Lower lobe of right lung (tissue), 2 donors: ENCODE measurements around the gene PSD4. TPM values are rescaled to one million over a fixed set of nuclear protein-coding genes. Genes with fewer than 3 reads are reported as not detected.

Experiments
- ATAC-seq, 2 donors: fragments of 200-7000 bp; cut with Tn5 transposase; one replicate each; pipeline ENCODE4 v1.9.1; 2020 to 2022; ENCODE audit warnings: mild to moderate bottlenecking in 2 of 2, moderate library complexity in 2 of 2
- DNase-seq: peaks from one replicate; pipeline ENCODE4 v3.0.0-alpha.2; 2020
- H3K27ac ChIP-seq: fragments of 200-600 bp; one replicate; pipeline ENCODE4 v1.8.0; 2022
- H3K27me3 ChIP-seq: fragments of 200-600 bp; one replicate; pipeline ENCODE4 v1.8.0; 2022; ENCODE audit warnings: low read depth
- H3K36me3 ChIP-seq: fragments of 200-600 bp; one replicate; pipeline ENCODE4 v1.8.0; 2022; ENCODE audit warnings: mild to moderate bottlenecking
- H3K4me1 ChIP-seq: fragments of 200-600 bp; one replicate; pipeline ENCODE4 v1.8.0; 2022
- H3K4me3 ChIP-seq: fragments of 200-600 bp; one replicate; pipeline ENCODE4 v1.8.0; 2022; ENCODE audit warnings: mild to moderate bottlenecking
- H3K9me3 ChIP-seq: fragments of 200-600 bp; one replicate; pipeline ENCODE4 v1.8.0; 2022
- intact Hi-C: fragments of 100-400 bp; cut with DNase I; formaldehyde crosslinking; loops from one replicate; pipeline ENCODE4 v1.11.0; 2022
- total RNA-seq: library from RNA; stranded (reverse); fragmentation: NEBNext Ultra II Directional; extraction: Animal tissue kit (Norgen Biotek cat#: 25700); gene quantifications from one replicate; pipeline ENCODE4 v1.2.1, GENCODE V29; 2021
- TF ChIP-seq, protein P1 (sequence below): fragments of 200-600 bp; IDR thresholded peaks from one replicate; pipeline ENCODE4 v1.8.0; 2022; ENCODE audit warnings: antibody characterized with exemption, mild to moderate bottlenecking
- donor health status: DM: no; HTN: yes; CAD: no; lungs with severe emphysema.

Gene PSD4
- total RNA-seq, 1 donor from 2014 or later: 43.2 TPM

DNA sequence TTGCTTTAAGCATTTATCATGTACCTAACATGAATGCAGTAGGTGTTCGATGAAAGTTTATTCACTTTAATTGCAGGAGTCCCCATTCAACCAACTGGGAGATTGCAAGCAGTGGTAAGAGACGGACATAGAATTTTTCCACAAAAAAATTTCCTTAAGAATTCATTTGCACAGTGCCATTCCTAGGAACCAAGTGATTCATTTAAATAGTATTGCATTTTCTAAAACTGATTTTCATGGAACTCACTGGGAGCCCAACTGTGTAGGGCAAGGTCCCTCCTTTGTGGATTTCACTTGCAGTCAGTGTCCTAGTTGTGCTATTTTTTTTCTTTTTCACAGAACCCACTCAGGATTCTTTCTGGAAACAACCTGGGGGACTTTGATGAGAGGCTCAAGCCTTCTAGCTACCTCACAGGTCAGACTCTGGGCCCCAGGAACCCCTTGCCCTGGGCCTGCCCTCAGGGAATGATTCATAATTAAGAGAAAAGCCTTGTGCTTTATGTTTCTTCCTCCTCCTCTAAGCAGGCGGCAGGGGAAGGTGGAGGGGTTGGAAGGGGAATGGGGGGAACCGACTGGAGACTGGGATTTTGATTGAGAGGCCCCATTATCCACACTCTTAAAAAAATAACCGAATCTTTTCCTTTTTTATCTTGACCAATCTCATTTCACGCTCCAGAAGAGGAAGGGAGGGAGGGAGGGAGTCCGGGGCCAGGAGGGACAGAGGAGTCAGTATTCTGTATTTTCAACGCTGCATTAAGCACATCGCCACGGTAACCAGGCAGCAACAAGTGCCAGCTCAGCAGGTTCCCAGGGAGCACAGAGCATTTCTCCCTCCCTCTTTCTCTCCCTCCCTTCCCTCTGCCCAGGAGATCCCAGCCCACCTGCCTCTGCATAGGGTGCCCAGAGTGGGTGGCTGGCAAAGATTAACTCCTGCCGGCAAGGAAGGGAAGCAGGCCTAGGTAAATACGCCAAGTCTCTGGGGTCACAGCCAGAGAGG lies 51.8 kb downstream of the PSD4 start:
- ATAC-seq (peak in 1 of 2 donors; percentile 16), DNase-seq (no peak)
- Histone ChIP-seq H3K27me3 (no peaks in the 10 kb centered on the region), H3K9me3 (no peaks in the 10 kb centered on the region), H3K4me1 (no peaks in the 10 kb centered on the region), H3K36me3 (no peaks in the 10 kb centered on the region), H3K4me3 (no peak overlapping the region), H3K27ac (no peak overlapping the region)
- TF ChIP-seq, protein P1, sequence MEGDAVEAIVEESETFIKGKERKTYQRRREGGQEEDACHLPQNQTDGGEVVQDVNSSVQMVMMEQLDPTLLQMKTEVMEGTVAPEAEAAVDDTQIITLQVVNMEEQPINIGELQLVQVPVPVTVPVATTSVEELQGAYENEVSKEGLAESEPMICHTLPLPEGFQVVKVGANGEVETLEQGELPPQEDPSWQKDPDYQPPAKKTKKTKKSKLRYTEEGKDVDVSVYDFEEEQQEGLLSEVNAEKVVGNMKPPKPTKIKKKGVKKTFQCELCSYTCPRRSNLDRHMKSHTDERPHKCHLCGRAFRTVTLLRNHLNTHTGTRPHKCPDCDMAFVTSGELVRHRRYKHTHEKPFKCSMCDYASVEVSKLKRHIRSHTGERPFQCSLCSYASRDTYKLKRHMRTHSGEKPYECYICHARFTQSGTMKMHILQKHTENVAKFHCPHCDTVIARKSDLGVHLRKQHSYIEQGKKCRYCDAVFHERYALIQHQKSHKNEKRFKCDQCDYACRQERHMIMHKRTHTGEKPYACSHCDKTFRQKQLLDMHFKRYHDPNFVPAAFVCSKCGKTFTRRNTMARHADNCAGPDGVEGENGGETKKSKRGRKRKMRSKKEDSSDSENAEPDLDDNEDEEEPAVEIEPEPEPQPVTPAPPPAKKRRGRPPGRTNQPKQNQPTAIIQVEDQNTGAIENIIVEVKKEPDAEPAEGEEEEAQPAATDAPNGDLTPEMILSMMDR: no peak
- intact Hi-C loops: no loop called here

DNA sequence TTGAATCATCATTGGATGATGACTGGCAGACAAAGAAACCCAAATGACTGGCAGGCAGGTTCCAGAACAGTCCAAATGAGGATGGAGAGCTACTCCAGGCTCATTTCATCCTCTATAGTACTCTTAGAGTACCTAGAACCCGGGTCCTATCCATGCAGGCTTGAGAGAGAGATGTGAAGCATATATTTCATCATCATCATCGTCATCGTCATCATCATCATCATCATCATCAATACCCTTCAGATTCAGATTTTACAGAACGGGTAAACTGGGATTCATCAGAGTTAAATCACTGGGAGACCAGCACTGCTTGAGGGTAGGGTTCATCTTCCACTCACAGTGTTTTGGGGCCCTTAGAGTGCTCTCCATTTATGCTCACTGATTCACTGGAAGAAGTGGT lies 52.7 kb downstream of the PSD4 start:
- ATAC-seq (no peak), DNase-seq (no peak)
- no peaks in the 10 kb centered on the region for H3K27me3 ChIP-seq
- TF ChIP-seq, protein P1: no peak
- H3K36me3 ChIP-seq: no peaks in the 10 kb centered on the region
- no peaks in the 10 kb centered on the region for H3K4me1 ChIP-seq
- no peaks in the 10 kb centered on the region for H3K9me3 ChIP-seq
- no peak overlapping the region for H3K4me3 ChIP-seq
- H3K27ac ChIP-seq: no peak overlapping the region
- intact Hi-C loops: no loop called here

DNA sequence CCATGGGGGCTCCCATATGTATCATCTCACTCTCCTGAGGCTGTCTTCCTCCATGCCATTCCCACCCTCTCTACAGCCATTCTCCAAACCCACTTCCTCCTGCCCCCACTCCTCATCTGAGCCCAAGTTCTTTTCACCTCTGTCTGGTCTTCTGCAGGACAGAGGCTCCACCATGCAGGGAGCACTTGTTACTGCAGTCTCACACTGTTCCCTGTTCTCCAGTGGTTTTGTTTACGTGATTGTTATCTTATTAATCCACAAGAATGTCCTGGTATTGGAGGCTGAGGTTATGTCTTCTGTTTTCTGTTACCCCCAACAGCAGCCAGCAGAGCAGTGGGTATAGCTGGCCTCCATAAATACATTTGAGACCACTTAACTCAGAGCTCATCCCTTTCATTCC lies 53.5 kb downstream of the PSD4 start:
- no peak overlapping the region for H3K4me3 ChIP-seq
- H3K9me3 ChIP-seq: no peaks in the 10 kb centered on the region
- intact Hi-C loops: no loop called here
- no peaks in the 10 kb centered on the region for H3K4me1 ChIP-seq
- no peaks in the 10 kb centered on the region for H3K36me3 ChIP-seq
- DNase-seq: no peak
- no peaks in the 10 kb centered on the region for H3K27me3 ChIP-seq
- TF ChIP-seq, protein P1: peak; percentile 13
- H3K27ac ChIP-seq: no peak overlapping the region
- no peak for ATAC-seq

DNA sequence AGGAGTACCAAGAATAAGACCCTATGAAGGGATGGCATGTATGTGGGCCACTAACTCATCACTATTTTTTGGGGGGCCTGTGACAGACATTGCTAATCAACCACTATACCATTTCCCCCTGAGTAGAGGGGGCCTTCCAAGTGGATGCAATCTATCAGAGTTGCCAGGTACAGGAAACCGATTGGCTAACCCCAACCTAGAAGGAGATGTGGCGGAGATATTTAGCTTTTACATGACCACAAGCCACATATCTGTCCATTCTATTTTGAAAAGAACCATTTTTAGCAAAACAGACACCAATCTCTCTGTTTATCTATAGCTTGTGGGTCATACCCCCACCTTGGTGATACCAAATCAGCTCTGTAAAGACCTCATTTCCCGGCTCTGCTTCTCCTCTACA lies 53.9 kb downstream of the PSD4 start:
- Histone ChIP-seq H3K9me3 (no peaks in the 10 kb centered on the region), H3K4me3 (no peak overlapping the region), H3K4me1 (no peaks in the 10 kb centered on the region), H3K36me3 (no peaks in the 10 kb centered on the region), H3K27ac (no peak overlapping the region), H3K27me3 (no peaks in the 10 kb centered on the region)
- TF ChIP-seq, protein P1: no peak
- intact Hi-C loops: no loop called here
- DNase-seq (no peak), ATAC-seq (no peak)

DNA sequence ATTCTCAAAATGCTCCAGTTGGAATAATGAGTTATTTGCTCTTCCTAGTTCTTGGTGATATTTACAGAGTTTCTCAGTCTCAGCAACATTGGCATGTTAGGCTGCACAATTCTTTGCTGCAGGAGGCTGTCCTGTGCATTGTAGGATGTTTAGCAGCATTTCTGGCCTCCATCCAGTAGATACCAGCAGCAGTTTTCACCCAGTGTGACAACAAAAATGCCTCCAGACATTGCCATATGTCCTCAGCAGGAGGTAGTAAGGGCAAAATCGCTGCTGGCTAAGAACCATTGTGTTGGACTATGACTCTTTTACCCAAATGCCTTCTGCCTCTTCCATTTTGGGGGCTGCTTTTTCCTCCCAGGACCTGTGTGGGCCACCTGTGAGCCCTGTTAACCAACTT lies 54.6 kb downstream of the PSD4 start:
- H3K4me3 ChIP-seq: no peak overlapping the region
- no peak for DNase-seq
- no peak for ATAC-seq
- no peaks in the 10 kb centered on the region for H3K4me1 ChIP-seq
- H3K9me3 ChIP-seq: no peaks in the 10 kb centered on the region
- intact Hi-C loops: no loop called here
- H3K27me3 ChIP-seq: no peaks in the 10 kb centered on the region
- TF ChIP-seq, protein P1: no peak
- no peak overlapping the region for H3K27ac ChIP-seq
- no peaks in the 10 kb centered on the region for H3K36me3 ChIP-seq
